ENCODE results near the gene HSD11B1L. TPM values are rescaled to one million over a fixed set of nuclear protein-coding genes. Genes with fewer than 3 reads are reported as not detected.

HSD11B1L gene
- total RNA-seq, 2 experiments from 2014 or later: 1.8 to 2.2 TPM

DNA sequence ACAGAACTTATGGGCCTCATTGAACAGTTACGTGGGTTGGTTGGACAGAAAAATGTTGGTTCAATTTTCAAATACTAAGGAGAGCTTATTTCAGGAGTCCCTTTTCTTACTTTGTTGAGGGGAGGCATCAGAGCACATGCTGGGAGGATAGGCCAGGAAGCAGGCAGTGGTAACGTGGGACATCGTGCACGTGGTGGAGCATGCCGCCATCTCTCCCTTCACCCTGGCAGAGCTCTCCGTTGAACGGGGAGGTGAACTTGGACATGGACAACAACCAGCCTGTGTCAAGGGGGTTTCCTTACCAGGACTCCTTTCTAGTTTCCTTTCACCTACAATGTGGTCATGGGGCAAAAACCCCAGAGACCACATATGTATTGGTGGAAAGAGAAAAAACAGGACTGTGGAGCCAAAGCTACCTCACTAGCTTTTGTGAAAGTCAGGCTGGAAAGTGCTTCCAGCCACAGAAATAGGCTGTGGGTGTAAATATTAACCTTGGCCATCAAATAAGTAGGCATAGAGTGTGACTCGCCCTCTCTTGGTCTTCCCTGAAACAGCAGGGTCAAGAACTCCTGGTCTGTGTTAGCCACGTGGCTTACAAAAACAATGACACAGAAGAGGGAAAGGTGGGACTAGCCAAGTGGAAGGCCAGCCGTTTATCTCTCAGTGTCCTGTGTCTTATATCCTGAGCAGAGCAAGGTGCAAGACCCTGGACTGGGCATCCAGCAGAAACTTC, 14.9 kb upstream of the HSD11B1L start:
- POLR2A ChIA-PET: no interaction called here
- CTCF ChIA-PET: interaction anchor here (1.2 to 1.3 kb wide), 2 partner anchors 12 to 36 kb away, joined by 3 read pairs; no protein-coding TSS in a partner anchor

DNA sequence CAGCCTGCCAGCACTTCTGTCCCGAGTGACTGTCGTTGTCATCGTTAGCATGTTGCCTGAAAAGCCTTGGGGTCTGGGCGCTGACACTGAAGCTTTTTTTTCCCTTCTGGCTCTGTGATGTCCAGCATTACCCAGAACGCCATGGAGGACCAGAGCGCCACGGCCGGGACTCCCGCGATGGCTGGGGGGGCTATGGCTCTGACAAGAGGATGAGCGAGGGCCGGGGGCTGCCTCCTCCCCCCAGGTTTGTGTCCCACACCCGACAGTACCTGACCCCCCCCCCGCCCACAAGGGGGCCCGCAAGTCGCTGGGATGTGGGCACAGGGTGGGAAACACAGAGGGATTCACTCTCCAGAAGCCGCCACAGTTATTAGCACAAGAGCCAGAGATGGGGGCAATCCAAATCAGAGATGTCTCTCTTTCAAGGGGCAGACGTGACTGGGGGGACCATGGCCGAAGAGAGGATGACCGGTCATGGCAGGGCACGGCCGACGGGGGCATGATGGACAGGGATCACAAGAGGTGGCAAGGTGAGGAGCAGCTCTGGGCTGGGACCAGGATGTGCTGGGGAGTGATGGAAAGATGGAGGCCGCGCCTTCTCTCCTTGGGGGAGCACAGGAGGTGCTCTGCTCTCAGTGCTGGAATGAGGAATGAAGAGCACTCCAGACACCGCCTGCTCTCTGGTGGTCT, 13.8 kb upstream of the HSD11B1L start:
- ChIA-PET CTCF (interaction anchor here (1.2 to 1.3 kb wide), 2 partner anchors 13 to 37 kb away, joined by 3 read pairs; no protein-coding TSS in a partner anchor), POLR2A (no interaction called here)

- ChIA-PET POLR2A (no interaction called here), CTCF (no interaction called here)
These were observed 13.0 kb upstream of the HSD11B1L start for GRCh38 chr19:5667751-5668271.

DNA sequence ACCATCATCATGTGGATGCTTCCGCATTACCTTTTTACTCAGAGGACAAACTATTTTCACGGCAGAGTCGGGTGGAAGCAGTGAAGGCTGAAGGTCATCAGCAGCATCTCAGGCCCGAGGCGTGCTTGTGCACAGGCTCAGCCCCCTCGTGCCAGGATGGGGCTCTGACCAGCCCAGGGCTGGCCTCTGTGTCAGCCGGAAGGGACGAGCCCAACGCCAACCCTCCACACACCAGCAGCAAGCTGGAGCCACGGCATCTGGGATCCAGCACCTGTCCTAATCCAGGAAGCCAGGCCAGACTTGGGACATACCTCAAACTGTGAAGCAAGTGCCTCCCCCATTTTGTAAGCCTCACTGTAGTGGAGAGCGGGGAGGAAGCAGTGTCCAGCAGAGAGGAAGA, 11.6 kb upstream of the HSD11B1L start:
- CTCF ChIA-PET: interaction anchor here (1.5 kb wide), 1 partner anchor 51 kb away, joined by 3 read pairs; the partner anchor contains the start of gene CATSPERD
- POLR2A ChIA-PET: no interaction called here

DNA sequence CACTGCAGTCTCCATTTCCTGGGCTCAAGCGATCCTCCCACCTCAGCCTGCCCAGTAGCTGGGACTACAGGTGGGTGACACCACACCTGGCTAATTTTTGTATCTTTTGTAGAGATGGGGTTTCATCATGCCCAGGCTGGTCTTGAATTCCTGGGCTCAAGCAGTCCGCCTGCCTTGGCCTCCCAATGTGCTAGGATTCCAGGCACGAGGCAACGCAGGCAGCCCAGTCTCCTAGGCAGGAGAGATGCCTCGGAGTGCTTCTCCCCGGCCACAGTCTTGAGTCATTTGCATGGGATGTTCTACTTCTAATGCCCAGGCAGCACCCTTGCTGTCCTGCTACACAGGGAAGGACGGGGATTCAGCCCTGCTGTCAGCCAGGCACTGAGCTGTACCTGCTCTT, 9.2 kb upstream of the HSD11B1L start:
- ChIA-PET CTCF (no interaction called here), POLR2A (no interaction called here)

- ChIA-PET CTCF (interaction anchor here (0.6 kb wide), 1 partner anchor 70 kb away, joined by 3 read pairs; no protein-coding TSS in a partner anchor), POLR2A (no interaction called here)
These were observed 7.9 kb upstream of the HSD11B1L start for GRCh38 chr19:5672708-5673459.

DNA sequence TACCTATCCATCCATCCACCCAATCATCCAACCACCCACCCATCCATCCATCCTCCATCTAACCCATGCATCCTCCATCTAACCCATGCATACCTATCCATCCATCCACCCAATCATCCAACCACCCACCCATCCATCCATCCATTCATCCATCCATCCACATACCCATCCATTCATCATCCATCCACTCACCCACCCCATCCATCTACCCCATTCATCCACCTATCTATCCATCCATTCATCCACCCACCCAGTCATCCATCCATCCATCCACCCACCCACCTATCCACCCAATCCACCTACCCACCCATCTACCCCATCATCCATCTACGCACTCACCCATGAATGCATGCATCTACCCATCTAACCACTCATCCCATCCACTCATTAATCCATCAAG, 7.1 kb upstream of the HSD11B1L start:
- POLR2A ChIA-PET: no interaction called here

DNA sequence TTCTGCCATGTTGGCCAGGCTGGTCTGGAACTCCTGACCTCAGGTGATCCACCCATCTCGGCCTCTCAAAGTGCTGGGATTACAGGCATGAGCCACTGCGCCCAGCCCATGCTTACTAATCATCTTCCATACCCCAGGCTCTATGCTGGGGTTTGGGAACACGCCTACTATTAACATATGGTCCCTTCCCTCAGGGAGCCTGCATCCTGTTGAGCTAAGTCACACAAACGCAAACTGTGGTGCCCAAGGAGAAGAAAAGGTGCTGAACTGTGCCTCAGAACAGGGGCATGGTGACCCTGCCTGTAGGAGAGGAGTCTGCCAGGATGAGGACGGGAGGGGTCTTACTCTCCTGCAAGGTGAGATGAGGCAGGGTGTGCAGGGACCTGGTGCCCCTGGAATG, 6.1 kb upstream of the HSD11B1L start:
- ChIA-PET POLR2A (no interaction called here), CTCF (interaction anchor here (2.7 kb wide), 1 partner anchor 14 kb away, joined by 7 read pairs; no protein-coding TSS in a partner anchor)

More for the DNA sequence above, 7.1 kb upstream of the HSD11B1L start:
- CTCF ChIA-PET: no interaction called here

DNA sequence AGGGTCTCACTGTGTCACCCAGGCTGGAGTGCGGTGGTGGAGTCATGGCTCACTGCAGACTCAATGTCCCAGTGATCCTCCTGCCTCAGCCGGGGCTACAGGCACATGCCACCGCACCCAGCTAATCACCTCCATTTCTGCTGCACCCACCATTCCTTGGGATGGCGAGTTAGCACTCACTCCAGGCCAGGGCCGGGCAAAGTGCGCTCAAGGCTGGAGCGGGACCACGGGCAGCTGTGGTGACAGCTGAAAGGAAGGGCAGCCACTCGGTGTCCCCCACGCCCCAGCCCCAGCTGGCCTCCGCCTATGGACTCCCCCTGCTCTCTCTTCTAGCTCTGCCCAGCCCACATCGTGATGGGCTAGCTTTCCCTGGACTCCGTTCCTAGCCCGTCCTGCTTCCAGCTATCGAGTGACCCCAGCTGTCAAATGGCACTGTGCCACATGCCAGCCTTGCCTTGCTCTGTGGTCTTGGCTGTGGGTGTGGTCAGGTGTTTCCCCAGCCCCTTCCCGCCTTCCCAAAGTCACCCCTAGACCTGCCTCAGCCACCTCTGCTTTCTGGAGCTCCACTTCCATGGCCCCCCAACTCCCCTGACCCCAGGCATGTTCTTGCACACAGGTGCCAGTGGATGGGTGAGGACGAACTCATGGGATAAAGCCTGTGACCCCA, 4.6 kb upstream of the HSD11B1L start:
- POLR2A ChIA-PET: no interaction called here
- CTCF ChIA-PET: interaction anchor here (0.6 to 2.7 kb wide), 2 partner anchors 13 to 736 kb away, joined by 3 to 7 read pairs; no protein-coding TSS in a partner anchor

DNA sequence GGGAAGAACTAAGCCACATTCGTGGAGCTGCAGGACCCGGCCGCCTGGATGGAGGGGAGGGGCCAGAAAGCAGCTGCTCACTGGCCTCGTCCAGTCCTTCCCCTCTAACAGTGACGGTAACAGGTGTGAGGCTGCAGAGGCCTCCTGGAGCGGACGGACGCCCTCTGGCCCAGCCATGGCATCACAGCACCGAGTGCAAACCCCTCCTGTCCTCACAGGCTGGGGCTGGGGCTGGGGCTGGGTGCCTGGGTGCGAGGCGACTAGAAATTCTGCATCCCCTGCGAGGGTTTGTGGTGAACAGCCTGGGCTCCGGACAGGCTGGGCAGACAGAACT, 4.1 kb upstream of the HSD11B1L start:
- CTCF ChIA-PET: interaction anchor here (0.6 to 2.7 kb wide), 2 partner anchors 12 to 736 kb away, joined by 3 to 7 read pairs; no protein-coding TSS in a partner anchor
- POLR2A ChIA-PET: no interaction called here

DNA sequence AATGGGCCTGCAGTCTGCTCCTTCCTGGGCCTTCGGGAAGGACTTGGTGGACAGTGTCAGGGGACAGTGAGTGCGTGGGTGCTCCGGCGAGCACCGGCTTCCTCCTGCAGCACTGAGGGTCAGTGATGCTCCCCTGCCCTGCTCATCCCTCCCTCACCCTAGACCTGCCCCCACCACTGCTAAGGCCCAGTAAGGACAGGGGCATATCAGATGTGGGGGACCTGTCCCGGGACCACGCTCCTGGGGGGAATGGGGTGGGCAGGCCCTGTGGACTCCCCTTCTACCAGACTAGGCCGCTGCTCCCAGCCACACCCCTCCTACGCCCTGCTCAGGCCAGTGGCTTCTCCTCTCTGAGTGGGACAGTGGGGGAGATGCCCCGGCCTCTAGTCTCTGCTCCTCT, 3.7 kb upstream of the HSD11B1L start:
- ChIA-PET CTCF (interaction anchor here (2.7 kb wide), 1 partner anchor 12 kb away, joined by 7 read pairs; no protein-coding TSS in a partner anchor), POLR2A (no interaction called here)

DNA sequence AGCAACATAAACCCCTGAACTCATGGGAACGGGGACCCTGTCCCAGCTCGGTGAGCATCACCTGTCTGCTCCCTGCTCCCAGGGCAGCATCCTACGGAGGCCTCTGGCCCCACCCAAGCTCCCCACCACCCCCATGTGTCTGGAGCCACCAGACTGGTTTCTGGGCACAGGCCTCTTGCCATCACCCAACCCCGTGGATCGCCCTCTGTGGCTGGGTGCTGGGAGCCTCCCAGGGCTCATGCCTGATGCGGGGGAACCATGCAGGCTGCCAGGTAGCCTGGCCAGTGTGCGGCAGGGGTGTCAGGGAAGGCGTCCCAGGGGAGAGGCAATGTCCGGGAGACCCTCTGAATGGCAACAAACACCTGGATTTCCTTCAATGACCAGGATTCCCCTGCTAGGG, 3.2 kb upstream of the HSD11B1L start:
- POLR2A ChIA-PET: no interaction called here
- CTCF ChIA-PET: interaction anchor here (0.6 to 1.7 kb wide), 2 partner anchors 10 to 68 kb away, joined by 3 read pairs; no protein-coding TSS in a partner anchor

GRCh38 chr19:5678071-5678718, 2.6 kb upstream of the HSD11B1L start:
- ChIA-PET POLR2A (interaction anchor here (0.6 kb wide), 2 partner anchors 18 to 31 kb away, joined by 4 to 6 read pairs; no protein-coding TSS in a partner anchor), CTCF (interaction anchor here (0.6 to 1.7 kb wide), 2 partner anchors 9 to 69 kb away, joined by 3 read pairs; no protein-coding TSS in a partner anchor)

GRCh38 chr19:5679289-5680083, 1.3 kb upstream of the HSD11B1L start:
- ChIA-PET POLR2A (no interaction called here), CTCF (interaction anchor here (0.8 to 1.7 kb wide), 2 partner anchors 8 to 10 kb away, joined by 3 to 4 read pairs; partner anchors contain the start of gene RPL36)

GRCh38 chr19:5680084-5680436, 767 bp upstream of the HSD11B1L start:
- POLR2A ChIA-PET: no interaction called here
- CTCF ChIA-PET: interaction anchor here (0.8 kb wide), 1 partner anchor 10 kb away, joined by 4 read pairs; the partner anchor contains the start of gene RPL36

DNA sequence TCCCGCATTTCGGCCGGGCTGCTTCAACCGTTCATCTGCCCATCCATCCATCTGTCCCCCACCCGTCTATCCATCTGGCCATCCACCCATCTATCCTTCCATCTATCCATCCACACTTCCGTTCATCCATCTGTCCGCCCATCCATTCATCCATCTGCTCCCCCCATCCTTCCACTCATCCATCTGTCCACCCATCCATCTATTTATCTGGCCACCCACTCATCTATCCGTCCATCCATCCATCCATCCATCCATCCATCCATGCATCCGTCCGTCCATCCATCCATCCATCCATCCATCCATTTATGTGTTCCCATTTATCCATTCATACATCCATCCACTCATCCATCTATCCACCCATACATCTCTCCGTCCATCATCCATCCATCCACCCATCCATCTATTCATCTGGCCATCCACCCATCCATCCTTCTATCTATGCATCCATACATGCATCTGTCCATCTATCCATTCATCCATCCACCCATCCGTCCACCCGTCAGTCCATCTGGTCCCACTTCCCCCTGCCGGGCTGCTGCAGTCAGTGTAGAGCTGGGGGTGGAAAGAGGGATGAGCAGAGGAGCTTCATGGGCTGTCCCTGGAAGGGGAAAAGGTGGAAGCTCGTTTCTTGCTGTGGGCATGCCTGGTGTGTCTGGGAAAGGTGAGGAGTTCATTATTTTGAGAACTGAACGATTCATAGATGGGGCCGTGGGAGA, 722 bp downstream of the HSD11B1L start:
- ChIA-PET CTCF (interaction anchor here (0.9 to 1.6 kb wide), 2 partner anchors 8 to 27 kb away, joined by 3 to 4 read pairs; partner anchors contain the start of gene RPL36), POLR2A (interaction anchor here (1.0 kb wide), 1 partner anchor 10 kb away, joined by 4 read pairs; no protein-coding TSS in a partner anchor)

DNA sequence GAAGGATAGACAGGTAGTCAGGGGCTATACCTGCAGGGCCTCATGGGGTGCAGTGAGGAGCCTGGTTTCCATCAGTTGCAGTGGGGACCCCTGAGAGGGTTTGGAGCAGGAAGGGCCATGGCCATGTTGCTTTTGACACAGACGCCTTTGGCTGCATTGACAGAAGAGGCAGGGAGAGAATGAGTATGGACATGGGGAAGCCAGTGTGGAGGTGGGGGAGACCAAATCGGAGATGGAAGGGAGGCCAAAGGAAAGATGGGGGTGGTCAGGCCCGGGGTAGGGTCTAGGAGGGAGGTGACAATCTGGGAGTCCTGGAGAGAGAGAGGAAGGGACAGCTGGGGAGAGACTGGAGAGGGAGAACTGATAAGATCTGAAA, 1.3 kb downstream of the HSD11B1L start:
- ChIA-PET CTCF (interaction anchor here (0.9 to 1.6 kb wide), 2 partner anchors 8 to 27 kb away, joined by 3 to 4 read pairs; partner anchors contain the start of gene RPL36), POLR2A (interaction anchor here (0.6 to 1.0 kb wide), 2 partner anchors 9 to 38 kb away, joined by 3 to 4 read pairs; partner anchors contain the start of gene CATSPERD)

All from activated CD8-positive, alpha-beta memory T cell treated with anti-CD3 and anti-CD28 coated beads for 36 hours (primary cell).